HepG2 (cell line): Measurements from ENCODE around the gene TSPAN31. TPM values are rescaled to one million over a fixed set of nuclear protein-coding genes. Genes with fewer than 3 reads are reported as not detected.

Experiments used
- ATRX ChIP-seq: sonication (generic); formaldehyde crosslinking; IDR thresholded peaks from 2 replicates; pipeline ENCODE4 v1.4.0; 2020; ENCODE audit warnings: missing genetic modification reagents, borderline replicate concordance
- DMAP1 ChIP-seq: IDR thresholded peaks from 2 replicates; pipeline ENCODE4 v1.6.1; 2016
- GPBP1L1 ChIP-seq: sonication (generic); formaldehyde crosslinking; IDR thresholded peaks from 2 replicates; pipeline ENCODE4 v1.5.0; 2020; ENCODE audit warnings: mild to moderate bottlenecking, missing genetic modification reagents
- HNF4A ChIP-seq: sonication (generic); formaldehyde crosslinking; IDR thresholded peaks from 2 replicates; pipeline ENCODE4 v1.4.0; 2020; ENCODE audit warnings: missing genetic modification reagents
- HNRNPK ChIP-seq: fragments of 200-400 bp; formaldehyde crosslinking; IDR thresholded peaks from 2 replicates; pipeline ENCODE4 v1.6.1; 2018; ENCODE audit warnings: low read length, low read depth, moderate library complexity, mild to moderate bottlenecking; ENCODE audit not compliant: poor library complexity, severe bottlenecking
- MIER3 ChIP-seq: IDR thresholded peaks from 2 replicates; pipeline ENCODE4 v1.6.1; 2016; ENCODE audit warnings: missing compliant biosample characterization, borderline replicate concordance
- MNT ChIP-seq: fragments of 450-650 bp; IDR thresholded peaks from 2 replicates; pipeline ENCODE4 v1.6.1; 2016
- POLR2A ChIP-seq, 2 experiments: IDR thresholded peaks; 2 replicates each; pipeline ENCODE4 v1.6.1; 2011; ENCODE audit warnings: low read depth in 2 of 2, low read length in 2 of 2, mild to moderate bottlenecking in 1 of 2, moderate library complexity in 1 of 2; ENCODE audit not compliant: insufficient read depth in 1 of 2
- SIX1 ChIP-seq: sonication (generic); formaldehyde crosslinking; IDR thresholded peaks from 2 replicates; pipeline ENCODE4 v1.4.0; 2020; ENCODE audit warnings: missing genetic modification reagents, borderline replicate concordance
- ZNF160 ChIP-seq: sonication (generic); formaldehyde crosslinking; IDR thresholded peaks from 2 replicates; pipeline ENCODE4 v1.8.0; 2022; ENCODE audit warnings: mild to moderate bottlenecking, inconsistent platforms, missing genetic modification reagents
- ZNF33A ChIP-seq: sonication (generic); formaldehyde crosslinking; IDR thresholded peaks from 2 replicates; pipeline ENCODE4 v1.5.1; 2020; ENCODE audit warnings: missing genetic modification reagents, mild to moderate bottlenecking, moderate library complexity, borderline replicate concordance
- ZNF382 ChIP-seq: sonication (generic); formaldehyde crosslinking; IDR thresholded peaks from 2 replicates; pipeline ENCODE4 v1.5.0; 2020; ENCODE audit warnings: missing genetic modification reagents, mild to moderate bottlenecking, borderline replicate concordance
- ZNF577 ChIP-seq: sonication (generic); formaldehyde crosslinking; IDR thresholded peaks from 2 replicates; pipeline ENCODE4 v1.4.0; 2020; ENCODE audit warnings: mild to moderate bottlenecking, low read depth, missing genetic modification reagents, borderline replicate concordance
- ZNF691 ChIP-seq: sonication (generic); formaldehyde crosslinking; IDR thresholded peaks from 2 replicates; pipeline ENCODE4 v1.4.0; 2020; ENCODE audit warnings: missing genetic modification reagents, low read depth, mild to moderate bottlenecking, borderline replicate concordance
- polyA plus RNA-seq, 8 experiments: library from polyadenylated mRNA; depleted of rRNA in 3 of 8; stranded (reverse) in 7 of 8; unstranded in 1 of 8; fragments of >200 nt; fragmentation: Illumina TruSeq in 4 of 8; extraction: Trizol in 4 of 8; gene quantifications; 2 replicates each; pipeline versions ENCODE4 v1.2.1 to v1.2.3, GENCODE V29; 2011 to 2016; ENCODE audit warnings: low read depth in 4 of 8, missing spikeins in 1 of 8, mixed read lengths in 1 of 8; ENCODE audit not compliant: insufficient read depth in 1 of 8
- total RNA-seq, 5 experiments: library from RNA; depleted of rRNA; stranded (reverse); fragments of >200 nt; fragmentation: Illumina TruSeq; extraction: Trizol; gene quantifications; 2 replicates each; pipeline ENCODE4 v1.2.3, GENCODE V29; 2016; ENCODE audit warnings: low read depth in 1 of 5
- TF ChIP-seq, protein P1 (sequence below): sonication (generic); formaldehyde crosslinking; IDR thresholded peaks from 2 replicates; pipeline ENCODE4 v1.4.0; 2020; ENCODE audit warnings: missing genetic modification reagents; ENCODE audit errors: not compliant biosample characterization
- TF ChIP-seq, protein P2 (sequence below): IDR thresholded peaks from 2 replicates; pipeline ENCODE4 v1.6.1; 2016; ENCODE audit warnings: control low read depth
- TF ChIP-seq, protein P3 (sequence below): sonication (generic); formaldehyde crosslinking; IDR thresholded peaks from 2 replicates; pipeline ENCODE4 v1.4.0; 2020; ENCODE audit warnings: missing genetic modification reagents, borderline replicate concordance
- TF ChIP-seq, protein P4 (sequence below): sonication (generic); formaldehyde crosslinking; IDR thresholded peaks from 2 replicates; pipeline ENCODE4 v1.8.0; 2022; ENCODE audit warnings: missing genetic modification reagents, mild to moderate bottlenecking, moderate library complexity, borderline replicate concordance

TSPAN31 gene
- total and polyA plus RNA-seq, 2 of the 13 experiments (the other 11 are each of a cell fraction or from before 2014, with no cell fraction given) = 10.4 to 24.6 TPM

DNA sequence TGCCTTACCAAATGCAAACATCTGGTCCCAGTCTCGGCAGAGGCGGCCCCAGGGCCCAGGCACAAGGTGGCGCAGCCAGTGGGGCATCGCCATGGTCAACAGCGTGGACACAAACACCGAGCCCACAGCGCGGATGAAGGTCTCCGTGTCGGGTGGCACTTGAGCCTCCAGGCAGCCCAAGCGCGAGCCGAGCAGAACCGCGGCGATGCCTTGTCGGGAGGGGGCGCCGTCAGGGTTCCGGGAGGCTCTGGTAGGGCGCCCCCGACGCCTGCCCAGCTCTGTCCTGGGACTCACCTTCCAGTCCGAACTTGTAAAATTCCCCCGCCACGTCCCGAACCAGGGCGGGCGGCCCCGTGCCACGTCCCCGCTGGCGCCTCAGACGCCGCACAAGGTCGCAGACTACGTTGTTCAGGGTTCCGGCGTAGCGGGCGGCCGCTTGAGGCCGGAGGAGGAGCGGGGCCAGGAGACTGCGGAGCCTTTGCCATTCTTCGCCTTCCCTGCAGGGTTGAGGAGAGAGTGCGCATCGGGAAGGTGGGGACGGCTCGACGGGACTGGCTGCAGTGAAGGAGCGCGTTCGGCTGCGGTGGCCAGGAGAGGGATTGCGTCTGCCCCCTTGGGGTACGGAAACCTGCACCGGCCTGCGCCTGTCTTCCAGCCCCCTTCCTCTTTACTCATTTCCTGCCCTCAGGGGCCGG is 20.3 kb downstream of the TSPAN31 start (continued):
- TF ChIP-seq ZNF382 = no peak
- TF ChIP-seq ATRX (CRISPR knock-in tag) = no peak
- TF ChIP-seq HNRNPK = peak; percentile 13
- TF ChIP-seq MIER3 (CRISPR knock-in tag) = no peak
- TF ChIP-seq, protein P1, sequence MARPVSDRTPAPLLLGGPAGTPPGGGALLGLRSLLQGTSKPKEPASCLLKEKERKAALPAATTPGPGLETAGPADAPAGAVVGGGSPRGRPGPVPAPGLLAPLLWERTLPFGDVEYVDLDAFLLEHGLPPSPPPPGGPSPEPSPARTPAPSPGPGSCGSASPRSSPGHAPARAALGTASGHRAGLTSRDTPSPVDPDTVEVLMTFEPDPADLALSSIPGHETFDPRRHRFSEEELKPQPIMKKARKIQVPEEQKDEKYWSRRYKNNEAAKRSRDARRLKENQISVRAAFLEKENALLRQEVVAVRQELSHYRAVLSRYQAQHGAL (CRISPR knock-in tag) = no peak
- TF ChIP-seq GPBP1L1 (CRISPR knock-in tag) = no peak
- TF ChIP-seq ZNF160 (CRISPR knock-in tag) = no peak
- TF ChIP-seq ZNF691 (CRISPR knock-in tag) = no peak
- TF ChIP-seq ZNF577 (CRISPR knock-in tag) = no peak
- TF ChIP-seq, protein P2, sequence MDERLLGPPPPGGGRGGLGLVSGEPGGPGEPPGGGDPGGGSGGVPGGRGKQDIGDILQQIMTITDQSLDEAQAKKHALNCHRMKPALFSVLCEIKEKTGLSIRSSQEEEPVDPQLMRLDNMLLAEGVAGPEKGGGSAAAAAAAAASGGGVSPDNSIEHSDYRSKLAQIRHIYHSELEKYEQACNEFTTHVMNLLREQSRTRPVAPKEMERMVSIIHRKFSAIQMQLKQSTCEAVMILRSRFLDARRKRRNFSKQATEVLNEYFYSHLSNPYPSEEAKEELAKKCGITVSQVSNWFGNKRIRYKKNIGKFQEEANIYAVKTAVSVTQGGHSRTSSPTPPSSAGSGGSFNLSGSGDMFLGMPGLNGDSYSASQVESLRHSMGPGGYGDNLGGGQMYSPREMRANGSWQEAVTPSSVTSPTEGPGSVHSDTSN (CRISPR knock-in tag) = no peak
- no peak for TF ChIP-seq HNF4A (CRISPR knock-in tag)
- no peak for TF ChIP-seq SIX1 (CRISPR knock-in tag)
- no peak for TF ChIP-seq ZNF33A (CRISPR knock-in tag)
- TF ChIP-seq, protein P3, sequence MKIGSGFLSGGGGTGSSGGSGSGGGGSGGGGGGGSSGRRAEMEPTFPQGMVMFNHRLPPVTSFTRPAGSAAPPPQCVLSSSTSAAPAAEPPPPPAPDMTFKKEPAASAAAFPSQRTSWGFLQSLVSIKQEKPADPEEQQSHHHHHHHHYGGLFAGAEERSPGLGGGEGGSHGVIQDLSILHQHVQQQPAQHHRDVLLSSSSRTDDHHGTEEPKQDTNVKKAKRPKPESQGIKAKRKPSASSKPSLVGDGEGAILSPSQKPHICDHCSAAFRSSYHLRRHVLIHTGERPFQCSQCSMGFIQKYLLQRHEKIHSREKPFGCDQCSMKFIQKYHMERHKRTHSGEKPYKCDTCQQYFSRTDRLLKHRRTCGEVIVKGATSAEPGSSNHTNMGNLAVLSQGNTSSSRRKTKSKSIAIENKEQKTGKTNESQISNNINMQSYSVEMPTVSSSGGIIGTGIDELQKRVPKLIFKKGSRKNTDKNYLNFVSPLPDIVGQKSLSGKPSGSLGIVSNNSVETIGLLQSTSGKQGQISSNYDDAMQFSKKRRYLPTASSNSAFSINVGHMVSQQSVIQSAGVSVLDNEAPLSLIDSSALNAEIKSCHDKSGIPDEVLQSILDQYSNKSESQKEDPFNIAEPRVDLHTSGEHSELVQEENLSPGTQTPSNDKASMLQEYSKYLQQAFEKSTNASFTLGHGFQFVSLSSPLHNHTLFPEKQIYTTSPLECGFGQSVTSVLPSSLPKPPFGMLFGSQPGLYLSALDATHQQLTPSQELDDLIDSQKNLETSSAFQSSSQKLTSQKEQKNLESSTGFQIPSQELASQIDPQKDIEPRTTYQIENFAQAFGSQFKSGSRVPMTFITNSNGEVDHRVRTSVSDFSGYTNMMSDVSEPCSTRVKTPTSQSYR (CRISPR knock-in tag) = no peak
- TF ChIP-seq, protein P4, sequence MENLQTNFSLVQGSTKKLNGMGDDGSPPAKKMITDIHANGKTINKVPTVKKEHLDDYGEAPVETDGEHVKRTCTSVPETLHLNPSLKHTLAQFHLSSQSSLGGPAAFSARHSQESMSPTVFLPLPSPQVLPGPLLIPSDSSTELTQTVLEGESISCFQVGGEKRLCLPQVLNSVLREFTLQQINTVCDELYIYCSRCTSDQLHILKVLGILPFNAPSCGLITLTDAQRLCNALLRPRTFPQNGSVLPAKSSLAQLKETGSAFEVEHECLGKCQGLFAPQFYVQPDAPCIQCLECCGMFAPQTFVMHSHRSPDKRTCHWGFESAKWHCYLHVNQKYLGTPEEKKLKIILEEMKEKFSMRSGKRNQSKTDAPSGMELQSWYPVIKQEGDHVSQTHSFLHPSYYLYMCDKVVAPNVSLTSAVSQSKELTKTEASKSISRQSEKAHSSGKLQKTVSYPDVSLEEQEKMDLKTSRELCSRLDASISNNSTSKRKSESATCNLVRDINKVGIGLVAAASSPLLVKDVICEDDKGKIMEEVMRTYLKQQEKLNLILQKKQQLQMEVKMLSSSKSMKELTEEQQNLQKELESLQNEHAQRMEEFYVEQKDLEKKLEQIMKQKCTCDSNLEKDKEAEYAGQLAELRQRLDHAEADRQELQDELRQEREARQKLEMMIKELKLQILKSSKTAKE (CRISPR knock-in tag) = 0 out of 2 replicates have a peak, but pooled peaks have one; percentile 10
- no peak; a peak in 1 of 4 replicates for TF ChIP-seq POLR2A (IDR thresholded peaks at IDR 0.05; ENCODE audit: insufficient read depth in 1 of 2, low read depth in 2 of 2, low read length in 2 of 2)
- no peak for TF ChIP-seq MNT
- TF ChIP-seq DMAP1 (CRISPR knock-in tag) = peak; percentile 51; the same call in 1 of the 2 replicates
